Esophagus muscularis mucosa (tissue), 4 donors: ENCODE data around the gene MAEL. TPM values are rescaled to one million over a fixed set of nuclear protein-coding genes. Genes with fewer than 3 reads are reported as not detected.
A peak's percentile ranks its signal among the peaks of the same experiment; 100 is the strongest.

ENCODE experiments used
- DNase-seq: peaks from one replicate; pipeline ENCODE4 v3.0.0-alpha.2; 2017; ENCODE audit errors: extremely low spot score
- H3K27ac ChIP-seq, 4 donors: fragments of 200-600 bp; sonication (generic); replicated peaks in 1 of 4; 1 replicate in 3 of 4; 2 replicates in 1 of 4; pipeline ENCODE4 v1.5.1; 2016 to 2019; ENCODE audit warnings: mild to moderate bottlenecking in 1 of 4
- H3K27me3 ChIP-seq, 4 donors: fragments of 200-600 bp; sonication (generic); one replicate each; pipeline versions ENCODE4 v1.5.1 to v1.6.0; 2016 to 2019
- H3K36me3 ChIP-seq, 4 donors: fragments of 200-600 bp; sonication (generic); one replicate each; pipeline ENCODE4 v1.5.1; 2016 to 2019
- H3K4me1 ChIP-seq, 4 donors: fragments of 200-600 bp; sonication (generic); one replicate each; pipeline ENCODE4 v1.5.1; 2016 to 2019
- H3K4me3 ChIP-seq, 4 donors: fragments of 200-600 bp; sonication (generic); 1 replicate in 2 of 4; 2 replicates in 2 of 4; pipeline ENCODE4 v1.5.1; 2016 to 2019; ENCODE audit warnings: mild to moderate bottlenecking in 4 of 4, moderate library complexity in 1 of 4
- H3K9me3 ChIP-seq, 4 donors: fragments of 200-600 bp; sonication (generic); 1 replicate in 3 of 4; 2 replicates in 1 of 4; pipeline ENCODE4 v1.5.1; 2016 to 2019
- CTCF ChIP-seq, 3 experiments: fragments of 200-600 bp in 2 of 3; fragments of 450-650 bp in 1 of 3; sonication (generic) in 2 of 3; IDR thresholded peaks; one replicate each; pipeline ENCODE4 v1.5.1; 2017 to 2019; ENCODE audit warnings: antibody characterized with exemption in 3 of 3, mild to moderate bottlenecking in 2 of 3, moderate library complexity in 1 of 3
- EP300 ChIP-seq: sonication (generic); formaldehyde crosslinking; IDR thresholded peaks from one replicate; pipeline ENCODE4 v1.6.1; 2017; ENCODE audit warnings: antibody characterized with exemption
- POLR2A ChIP-seq: fragments of 450-650 bp; IDR thresholded peaks from one replicate; pipeline ENCODE4 v1.6.1; 2017; ENCODE audit warnings: antibody characterized with exemption, moderate library complexity, mild to moderate bottlenecking, low read depth
- POLR2AphosphoS5 ChIP-seq, 2 donors: sonication (generic); formaldehyde crosslinking; IDR thresholded peaks; one replicate each; pipeline ENCODE4 v1.6.1; 2017; ENCODE audit warnings: antibody characterized with exemption in 2 of 2
- WGBS: methylation state at CpG from one replicate; pipeline ENCODE4 v1.1.5; 2018; 5-methylcytosine and 5-hydroxymethylcytosine counted together
- intact Hi-C: fragments of 100-400 bp; cut with DNase I; formaldehyde crosslinking; loops from one replicate; pipeline ENCODE4 v1.15.1; 2023
- total RNA-seq, 4 donors: library from RNA; depleted of rRNA; stranded (reverse); fragments of >200 nt; gene quantifications; one replicate each; pipeline versions ENCODE4 v1.1.0 to v1.2.1, GENCODE V29; 2016

The MAEL gene
- 1 to 10 TPM in 3 of 4 donors, under 1 TPM in 1; 0.83 to 2.3 (median 1.2) TPM for total RNA-seq

- Histone ChIP-seq H3K27ac (no peak within 1 kb of the TSS), H3K36me3 (no peaks in the 10 kb centered on the region), H3K4me3 (no peak within 1 kb of the TSS), H3K4me1 (no peaks in the 10 kb centered on the region), H3K27me3 (no peaks in the 10 kb centered on the region), H3K9me3 (no peaks in the 10 kb centered on the region)
- 93% methylated on average over 44 of the region's 45 CpGs for WGBS
- no peak for TF ChIP-seq POLR2A
- intact Hi-C loops: no loop called here
- DNase-seq: no peak
Measured at GRCh38 chr1:166988974-166989515, at the start of gene MAEL. Gene MAEL (plus strand): TSS chr1:166989280. CDS start chr1:166989353, 73 bp downstream.

- Histone ChIP-seq H3K4me3 (no peak overlapping the region), H3K9me3 (no peaks in the 10 kb centered on the region), H3K27me3 (no peaks in the 10 kb centered on the region), H3K36me3 (no peaks in the 10 kb centered on the region), H3K4me1 (no peaks in the 10 kb centered on the region), H3K27ac (no peak overlapping the region)
- no peak for TF ChIP-seq EP300
- no peak for TF ChIP-seq POLR2AphosphoS5 (IDR thresholded peaks at IDR 0.05)
- no peak for TF ChIP-seq CTCF (IDR thresholded peaks at IDR 0.05)
- no peak for TF ChIP-seq POLR2A
- WGBS: 88% methylated on average over 5 of the region's 5 CpGs
- intact Hi-C loops: no loop called here
- no peak for DNase-seq
Measured at GRCh38 chr1:166939741-166940375, 49.2 kb upstream of the MAEL start.

- H3K4me3 ChIP-seq: no peak overlapping the region
- peak; percentile 81 for DNase-seq
- no peak for TF ChIP-seq EP300
- TF ChIP-seq POLR2A: no peak
- TF ChIP-seq CTCF (IDR thresholded peaks at IDR 0.05): no peak
- TF ChIP-seq POLR2AphosphoS5 (IDR thresholded peaks at IDR 0.05): no peak
- WGBS: 73% methylated on average over 4 of the region's 5 CpGs
- H3K4me1 ChIP-seq: peaks cover 9 to 20% (median 14%) of the 10 kb centered on the region in 4 donors
- no peak overlapping the region for H3K27ac ChIP-seq
- intact Hi-C loops: no loop called here
- no peaks in the 10 kb centered on the region for H3K27me3 ChIP-seq
- H3K9me3 ChIP-seq: no peaks in the 10 kb centered on the region
- H3K36me3 ChIP-seq: no peaks in the 10 kb centered on the region
Measured at GRCh38 chr1:166944186-166944967, 44.7 kb upstream of the MAEL start.

- Histone ChIP-seq H3K27ac (peak overlapping the region; percentile 44 to 55 (median 48)), H3K27me3 (no peaks in the 10 kb centered on the region), H3K9me3 (no peaks in the 10 kb centered on the region), H3K4me3 (peak overlapping the region; percentile 42 to 58 (median 48)), H3K4me1 (peaks cover 16 to 49% (median 37%) of the 10 kb centered on the region in 4 donors), H3K36me3 (no peaks in the 10 kb centered on the region)
- no peak for DNase-seq
- peak in 1 of 2 donors; percentile 33 for TF ChIP-seq POLR2AphosphoS5 (IDR thresholded peaks at IDR 0.05)
- no peak for TF ChIP-seq CTCF (IDR thresholded peaks at IDR 0.05)
- 10% methylated on average over 20 of the region's 44 CpGs for WGBS
- intact Hi-C loops: no loop called here
Measured at GRCh38 chr1:166947398-166948043, 41.6 kb upstream of the MAEL start.

GRCh38 chr1:166948856-166949350 is 40.2 kb upstream of the MAEL start:
- H3K27ac ChIP-seq: no peak overlapping the region
- intact Hi-C loops: no loop called here
- WGBS: 100% methylated on average over 2 of the region's 2 CpGs

More at GRCh38 chr1:166948856-166949350, 40.2 kb upstream of the MAEL start:
- Histone ChIP-seq H3K4me1 (peaks cover 17 to 51% (median 43%) of the 10 kb centered on the region in 4 donors), H3K9me3 (no peaks in the 10 kb centered on the region), H3K36me3 (no peaks in the 10 kb centered on the region), H3K4me3 (no peak overlapping the region), H3K27me3 (no peaks in the 10 kb centered on the region)
- TF ChIP-seq POLR2A (no peak), EP300 (no peak), POLR2AphosphoS5 (IDR thresholded peaks at IDR 0.05) (no peak), CTCF (IDR thresholded peaks at IDR 0.05) (no peak)
- no peak for DNase-seq
